Tibial artery (tissue), 4 donors: ENCODE measurements around the gene SLC25A20.
A peak's percentile ranks its signal among the peaks of the same experiment; 100 is the strongest.
"Not testable (repeated sequence)": the region's sequence is repeated elsewhere in the genome, so short reads cannot be mapped to it uniquely, and the experiment has no call there.

Experiments
- DNase-seq, 2 donors: peaks; one replicate each; pipeline ENCODE4 v3.0.0-alpha.2; 2019
- H3K27ac ChIP-seq, 2 donors: fragments of 200-600 bp; sonication (generic) in 1 of 2; 1 replicate in 1 of 2; 2 replicates in 1 of 2; pipeline ENCODE4 v1.5.1; 2018 to 2019; ENCODE audit warnings: mild to moderate bottlenecking in 1 of 2
- H3K27me3 ChIP-seq, 2 donors: fragments of 200-600 bp; sonication (generic) in 1 of 2; one replicate each; pipeline versions ENCODE4 v1.5.1 to v1.6.0; 2016 to 2019
- H3K36me3 ChIP-seq, 3 donors: fragments of 200-600 bp; sonication (generic) in 2 of 3; one replicate each; pipeline ENCODE4 v1.5.1; 2016 to 2019; ENCODE audit warnings: mild to moderate bottlenecking in 2 of 3
- H3K4me1 ChIP-seq, 4 donors: fragments of 200-600 bp; sonication (generic) in 2 of 4; 1 replicate in 3 of 4; 2 replicates in 1 of 4; pipeline ENCODE4 v1.5.1; 2016 to 2019
- H3K4me3 ChIP-seq, 2 donors: fragments of 200-600 bp; sonication (generic) in 1 of 2; 1 replicate in 1 of 2; 2 replicates in 1 of 2; pipeline ENCODE4 v1.5.1; 2018 to 2019; ENCODE audit warnings: mild to moderate bottlenecking in 2 of 2
- H3K9me3 ChIP-seq, 3 donors: fragments of 200-600 bp; sonication (generic) in 1 of 3; one replicate each; pipeline ENCODE4 v1.5.1; 2016 to 2019
- CTCF ChIP-seq, 2 experiments: fragments of 200-600 bp in 1 of 2; fragments of 450-650 bp in 1 of 2; IDR thresholded peaks; one replicate each; pipeline ENCODE4 v1.5.1; 2017 to 2019; ENCODE audit warnings: antibody characterized with exemption in 2 of 2, mild to moderate bottlenecking in 1 of 2, moderate library complexity in 1 of 2
- intact Hi-C: fragments of 100-400 bp; cut with DNase I; formaldehyde crosslinking; loops from one replicate; pipeline ENCODE4 v1.15.0; 2023; ENCODE audit warnings: low total_unique reads

The SLC25A20 gene

GRCh38 chr3:48837163-48837562 lies 61.5 kb downstream of the SLC25A20 start:
- intact Hi-C loops = no loop called here
- Histone ChIP-seq H3K36me3 (peaks cover 0 to 13% (median 4%) of the 10 kb centered on the region in 3 donors), H3K4me1 (peaks cover 0 to 46% (median 23%) of the 10 kb centered on the region in 4 donors), H3K9me3 (no peaks in the 10 kb centered on the region), H3K27ac (peak overlapping the region in 1 of 2 donors; percentile 61), H3K27me3 (no peaks in the 10 kb centered on the region), H3K4me3 (no peak overlapping the region)
- no peak for DNase-seq
- TF ChIP-seq CTCF (IDR thresholded peaks at IDR 0.05) = no peak

GRCh38 chr3:48835650-48836366 lies 62.9 kb downstream of the SLC25A20 start:
- intact Hi-C loops = no loop called here
- no peak for TF ChIP-seq CTCF (IDR thresholded peaks at IDR 0.05)

GRCh38 chr3:48832684-48833083 lies 66.0 kb downstream of the SLC25A20 start:
- intact Hi-C loops = no loop called here
- Histone ChIP-seq H3K27me3 (no peaks in the 10 kb centered on the region), H3K9me3 (no peaks in the 10 kb centered on the region), H3K27ac (peak overlapping the region; percentile 21 to 61), H3K4me1 (peaks cover 0 to 69% (median 25%) of the 10 kb centered on the region in 4 donors), H3K36me3 (no peaks in the 10 kb centered on the region), H3K4me3 (no peak overlapping the region)
- DNase-seq = no peak
- TF ChIP-seq CTCF (IDR thresholded peaks at IDR 0.05) = no peak

More at GRCh38 chr3:48835650-48836366, 62.9 kb downstream of the SLC25A20 start:
- no peaks in the 10 kb centered on the region for H3K9me3 ChIP-seq
- H3K27me3 ChIP-seq = no peaks in the 10 kb centered on the region
- H3K4me3 ChIP-seq = no peak overlapping the region
- DNase-seq = no peak
- H3K4me1 ChIP-seq = peaks cover 0 to 60% (median 25%) of the 10 kb centered on the region in 4 donors
- peaks cover 0 to 13% (median 4%) of the 10 kb centered on the region in 3 donors for H3K36me3 ChIP-seq
- peak overlapping the region; percentile 50 to 61 for H3K27ac ChIP-seq

GRCh38 chr3:48830715-48831114 lies 68.0 kb downstream of the SLC25A20 start:
- TF ChIP-seq CTCF (IDR thresholded peaks at IDR 0.05) = no peak
- intact Hi-C loops = no loop called here
- Histone ChIP-seq H3K4me1 (peaks cover 0 to 78% (median 31%) of the 10 kb centered on the region in 4 donors), H3K27me3 (no peaks in the 10 kb centered on the region), H3K4me3 (no peak overlapping the region), H3K27ac (no peak overlapping the region), H3K36me3 (no peaks in the 10 kb centered on the region), H3K9me3 (no peaks in the 10 kb centered on the region)
- DNase-seq = no peak

- H3K36me3 ChIP-seq, DNase-seq, H3K9me3 ChIP-seq, H3K27ac ChIP-seq, H3K4me3 ChIP-seq, intact Hi-C loops, H3K27me3 ChIP-seq: not testable (repeated sequence)
- peaks cover 0 to 69% (median 22%) of the 10 kb centered on the region in 4 donors for H3K4me1 ChIP-seq
These were observed 69.2 kb downstream of the SLC25A20 start for GRCh38 chr3:48829525-48829924.

- Histone ChIP-seq H3K27ac (peak overlapping the region in 1 of 2 donors; percentile 23), H3K4me1 (peaks cover 0 to 52% (median 15%) of the 10 kb centered on the region in 4 donors)
- intact Hi-C loops = loop anchor here (1.0 kb wide), 1 partner anchor 22 kb away; no protein-coding TSS in a partner anchor
- not testable (repeated sequence) for H3K27me3 ChIP-seq, H3K9me3 ChIP-seq, H3K36me3 ChIP-seq, DNase-seq, H3K4me3 ChIP-seq
These were observed 70.8 kb downstream of the SLC25A20 start for GRCh38 chr3:48827874-48828273.
